ENCODE data around the gene QRSL1.

The QRSL1 gene

GRCh38 chr6:106670236-106670635 lies 40.9 kb downstream of the QRSL1 start:
- no peak for DNase-seq (ENCODE audit: low read depth)
- TF ChIP-seq CTCF (IDR thresholded peaks at IDR 0.05; ENCODE audit: insufficient read depth, low read depth, low read length, missing control alignments): no peak
- H3K4me3 ChIP-seq (ENCODE audit: low read depth, low read length): no peak overlapping the region

DNA sequence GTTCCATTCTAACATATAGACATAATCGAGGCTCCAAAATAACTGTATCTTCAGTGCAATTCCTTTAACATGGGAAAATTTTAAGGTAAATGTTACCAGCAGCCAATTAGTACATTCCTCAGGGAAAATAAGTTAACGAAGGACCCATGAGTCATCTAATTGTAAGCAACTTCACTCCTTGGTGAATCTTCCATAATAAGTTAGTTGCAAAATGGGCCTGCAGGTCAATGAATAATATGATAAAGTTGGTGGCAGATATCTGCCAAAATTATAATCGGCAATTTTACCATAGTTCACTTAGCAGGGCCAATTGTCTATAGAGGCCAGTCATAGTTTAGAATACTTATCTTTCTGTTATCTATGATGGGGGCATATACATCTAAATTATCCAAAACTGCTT lies 42.3 kb downstream of the QRSL1 start:
- H3K4me3 ChIP-seq (ENCODE audit: low read depth, low read length): no peak overlapping the region
- no peak for DNase-seq (ENCODE audit: low read depth)
- no peak for TF ChIP-seq CTCF (IDR thresholded peaks at IDR 0.05; ENCODE audit: insufficient read depth, low read depth, low read length, missing control alignments)

GRCh38 chr6:106674541-106675229 lies 45.3 kb downstream of the QRSL1 start:
- no peak for DNase-seq (ENCODE audit: low read depth)
- H3K4me3 ChIP-seq (ENCODE audit: low read depth, low read length): no peak overlapping the region
- TF ChIP-seq CTCF (IDR thresholded peaks at IDR 0.05; ENCODE audit: insufficient read depth, low read depth, low read length, missing control alignments): no peak

DNA sequence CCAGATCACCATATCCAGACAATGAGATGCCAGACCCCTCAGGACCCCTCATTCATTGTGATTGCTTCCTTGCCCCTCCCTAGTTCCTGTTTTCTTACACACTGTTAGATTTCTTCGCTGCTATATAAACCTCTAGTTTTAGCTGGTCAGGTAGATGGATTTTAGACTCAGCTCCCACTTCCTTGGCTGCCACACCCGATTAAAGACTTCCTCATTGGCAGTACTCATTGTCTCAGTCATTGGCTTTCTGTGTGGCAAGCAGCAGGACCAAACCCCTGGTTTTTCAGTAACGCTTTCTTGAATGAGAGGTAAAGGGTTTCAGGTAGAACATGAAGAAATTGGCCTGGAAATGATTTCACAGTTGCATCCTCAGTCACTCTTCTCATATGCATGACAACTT lies 47.9 kb downstream of the QRSL1 start:
- no peak for DNase-seq (ENCODE audit: low read depth)
- no peak overlapping the region for H3K4me3 ChIP-seq (ENCODE audit: low read depth, low read length)
- no peak for TF ChIP-seq CTCF (IDR thresholded peaks at IDR 0.05; ENCODE audit: insufficient read depth, low read depth, low read length, missing control alignments)

DNA sequence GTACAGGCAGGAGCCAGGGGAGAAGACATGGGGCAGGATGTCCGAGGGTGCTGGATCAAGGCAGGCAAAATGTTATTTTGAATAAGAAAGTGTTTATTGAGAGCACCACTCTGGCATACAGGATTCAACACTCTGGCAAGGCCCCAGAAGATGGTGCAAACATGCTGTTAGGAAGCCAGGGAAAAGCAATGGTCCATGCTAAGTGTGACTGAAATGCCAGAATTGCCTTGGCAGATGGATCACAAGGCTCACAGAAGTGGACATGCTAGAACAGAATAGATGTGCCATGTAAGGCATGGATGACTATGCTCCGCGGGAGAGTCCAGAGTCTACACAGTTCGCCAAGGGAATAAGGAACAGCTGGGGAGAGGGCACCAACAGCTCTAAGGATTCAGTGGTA lies 54.6 kb downstream of the QRSL1 start:
- no peak for DNase-seq (ENCODE audit: low read depth)
- TF ChIP-seq CTCF (IDR thresholded peaks at IDR 0.05; ENCODE audit: insufficient read depth, low read depth, low read length, missing control alignments): no peak
- no peak overlapping the region for H3K4me3 ChIP-seq (ENCODE audit: low read depth, low read length)

- no peak overlapping the region for H3K4me3 ChIP-seq (ENCODE audit: low read depth, low read length)
- no peak for TF ChIP-seq CTCF (IDR thresholded peaks at IDR 0.05; ENCODE audit: insufficient read depth, low read depth, low read length, missing control alignments)
- DNase-seq (ENCODE audit: low read depth): no peak
Observed at GRCh38 chr6:106685833-106686232, 56.5 kb downstream of the QRSL1 start.
